ENCODE results near the gene SCNN1B. TPM values are rescaled to one million over a fixed set of nuclear protein-coding genes. Genes with fewer than 3 reads are reported as not detected.

The SCNN1B gene
- total and polyA plus RNA-seq, 2 donors (not counting 1 experiment from before 2014, with no cell fraction given) = not detected

DNA sequence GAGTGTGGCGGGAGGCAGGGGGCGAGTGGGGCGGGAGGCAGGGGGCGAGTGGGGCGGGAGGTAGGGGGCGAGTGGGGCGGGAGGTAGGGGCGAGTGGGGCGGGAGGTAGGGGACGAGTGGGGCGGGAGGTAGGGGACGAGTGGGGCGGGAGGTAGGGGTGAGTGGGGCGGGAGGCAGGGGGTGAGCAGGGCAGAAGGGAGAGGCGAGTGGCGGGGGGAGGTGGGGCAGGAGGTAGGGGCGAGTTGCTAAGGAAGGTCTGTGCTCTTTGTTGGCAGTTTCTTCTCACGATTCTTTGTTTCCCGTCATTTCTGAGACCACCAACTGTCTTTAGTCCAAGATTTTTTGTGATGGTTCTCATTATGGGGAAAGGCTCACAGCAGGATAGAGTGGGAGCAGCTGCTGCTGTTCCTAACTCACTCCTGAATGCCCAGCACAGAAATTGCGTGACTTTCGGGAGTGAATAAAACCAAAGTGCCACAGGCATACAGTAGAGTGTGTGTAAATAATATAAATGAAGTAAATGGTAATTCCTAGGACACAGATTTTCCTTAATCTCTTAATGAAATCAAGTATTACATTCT lies 106.2 kb downstream of the SCNN1B start:
- Histone ChIP-seq H3K9ac (ENCODE audit: insufficient read depth, low read length) (no peak overlapping the region), H3K4me1 (ENCODE audit: control insufficient read depth, extremely low read depth, insufficient read depth, low read length) (peaks cover 6% of the 10 kb centered on the region), H3K27me3 (ENCODE audit: control insufficient read depth, insufficient read depth, low read length) (no peaks in the 10 kb centered on the region), H3K79me2 (ENCODE audit: control insufficient read depth, insufficient read depth, low read length) (no peaks in the 10 kb centered on the region), H3K27ac (ENCODE audit: insufficient read depth, low read length) (no peak overlapping the region), H3K36me3 (ENCODE audit: control insufficient read depth, insufficient read depth, low read length) (peaks cover 7% of the 10 kb centered on the region), H3K9me3 (ENCODE audit: control insufficient read depth, insufficient read depth, low read depth, low read length) (no peaks in the 10 kb centered on the region), H4K20me1 (ENCODE audit: control insufficient read depth, extremely low read depth, insufficient read depth, low read length) (no peaks in the 10 kb centered on the region), H3K4me2 (ENCODE audit: extremely low read depth, insufficient read depth, low read length) (no peak overlapping the region), H3K4me3 (replicated peaks in 1 of 4; ENCODE audit: control extremely low read depth in 1 of 4, insufficient read depth in 1 of 4, low read depth in 3 of 4, low read length in 4 of 4) (no peak overlapping the region), H2AFZ (ENCODE audit: low read length) (no peak overlapping the region)
- no peak for TF ChIP-seq EZH2 (IDR thresholded peaks at IDR 0.05; ENCODE audit: low read length, missing control alignments)
- DNase-seq (ENCODE audit: low read depth in 2 of 2) = no peak

DNA sequence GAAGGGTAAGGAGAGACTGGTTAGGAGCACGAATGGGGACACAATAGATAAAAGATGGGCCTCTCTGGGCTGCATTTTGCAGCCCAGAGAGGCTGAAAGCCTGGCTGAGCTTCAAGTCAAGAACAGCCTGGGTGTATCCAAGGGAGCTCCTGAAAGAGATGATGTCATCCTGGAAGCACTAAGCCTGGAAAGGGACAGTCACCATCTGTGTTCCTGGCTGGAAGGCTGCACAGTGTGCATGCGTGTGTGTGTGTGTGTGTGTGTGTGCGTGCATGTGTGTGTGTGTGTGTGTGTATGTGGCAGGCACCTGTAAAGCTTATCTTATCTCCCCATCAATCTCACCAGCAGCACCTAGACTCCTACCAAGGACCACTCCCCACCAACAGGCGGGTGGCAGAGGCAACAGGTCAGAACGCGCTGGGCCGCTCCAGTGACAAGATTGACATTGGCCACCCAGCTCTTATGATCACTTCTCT lies 106.8 kb downstream of the SCNN1B start:
- Histone ChIP-seq H3K27ac (ENCODE audit: insufficient read depth, low read length) (no peak overlapping the region), H3K9me3 (ENCODE audit: control insufficient read depth, insufficient read depth, low read depth, low read length) (no peaks in the 10 kb centered on the region), H3K36me3 (ENCODE audit: control insufficient read depth, insufficient read depth, low read length) (peaks cover 11% of the 10 kb centered on the region), H2AFZ (ENCODE audit: low read length) (no peak overlapping the region), H3K79me2 (ENCODE audit: control insufficient read depth, insufficient read depth, low read length) (no peaks in the 10 kb centered on the region), H3K4me1 (ENCODE audit: control insufficient read depth, extremely low read depth, insufficient read depth, low read length) (peaks cover 6% of the 10 kb centered on the region), H3K9ac (ENCODE audit: insufficient read depth, low read length) (no peak overlapping the region), H3K27me3 (ENCODE audit: control insufficient read depth, insufficient read depth, low read length) (no peaks in the 10 kb centered on the region), H3K4me3 (replicated peaks in 1 of 4; ENCODE audit: control extremely low read depth in 1 of 4, insufficient read depth in 1 of 4, low read depth in 3 of 4, low read length in 4 of 4) (no peak overlapping the region), H4K20me1 (ENCODE audit: control insufficient read depth, extremely low read depth, insufficient read depth, low read length) (no peaks in the 10 kb centered on the region), H3K4me2 (ENCODE audit: extremely low read depth, insufficient read depth, low read length) (no peak overlapping the region)
- peak; percentile 74 to 76 for DNase-seq (ENCODE audit: low read depth in 2 of 2)
- TF ChIP-seq, protein P1, sequence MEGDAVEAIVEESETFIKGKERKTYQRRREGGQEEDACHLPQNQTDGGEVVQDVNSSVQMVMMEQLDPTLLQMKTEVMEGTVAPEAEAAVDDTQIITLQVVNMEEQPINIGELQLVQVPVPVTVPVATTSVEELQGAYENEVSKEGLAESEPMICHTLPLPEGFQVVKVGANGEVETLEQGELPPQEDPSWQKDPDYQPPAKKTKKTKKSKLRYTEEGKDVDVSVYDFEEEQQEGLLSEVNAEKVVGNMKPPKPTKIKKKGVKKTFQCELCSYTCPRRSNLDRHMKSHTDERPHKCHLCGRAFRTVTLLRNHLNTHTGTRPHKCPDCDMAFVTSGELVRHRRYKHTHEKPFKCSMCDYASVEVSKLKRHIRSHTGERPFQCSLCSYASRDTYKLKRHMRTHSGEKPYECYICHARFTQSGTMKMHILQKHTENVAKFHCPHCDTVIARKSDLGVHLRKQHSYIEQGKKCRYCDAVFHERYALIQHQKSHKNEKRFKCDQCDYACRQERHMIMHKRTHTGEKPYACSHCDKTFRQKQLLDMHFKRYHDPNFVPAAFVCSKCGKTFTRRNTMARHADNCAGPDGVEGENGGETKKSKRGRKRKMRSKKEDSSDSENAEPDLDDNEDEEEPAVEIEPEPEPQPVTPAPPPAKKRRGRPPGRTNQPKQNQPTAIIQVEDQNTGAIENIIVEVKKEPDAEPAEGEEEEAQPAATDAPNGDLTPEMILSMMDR (conservative IDR thresholded peaks at IDR 0.05 in 1 of 2, IDR thresholded peaks at IDR 0.05 in 1 of 2; ENCODE audit: low read depth in 1 of 2, low read length in 2 of 2) = no peak
- no peak for TF ChIP-seq EZH2 (IDR thresholded peaks at IDR 0.05; ENCODE audit: low read length, missing control alignments)

DNA sequence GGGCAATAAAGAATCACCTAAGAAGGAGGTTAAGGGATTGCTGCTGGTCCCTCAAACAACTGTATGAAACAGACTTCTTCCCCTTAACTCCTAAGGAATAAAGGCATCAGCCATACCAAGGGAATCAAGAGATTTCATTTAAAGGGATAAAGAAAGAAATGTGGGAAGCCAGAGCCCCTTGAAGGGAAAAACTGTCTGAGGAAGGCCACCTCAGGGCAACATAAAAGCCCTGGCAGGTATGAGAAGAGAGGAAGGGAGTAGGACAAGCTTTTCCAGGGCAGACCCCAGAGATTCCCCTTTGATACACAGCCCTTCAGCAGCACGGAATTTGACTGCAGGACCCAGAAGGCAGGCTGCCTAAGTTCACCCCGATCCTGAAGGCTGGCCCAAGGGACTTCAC lies 107.4 kb downstream of the SCNN1B start:
- H3K9ac ChIP-seq (ENCODE audit: insufficient read depth, low read length) = no peak overlapping the region
- TF ChIP-seq, protein P1 (conservative IDR thresholded peaks at IDR 0.05 in 1 of 2, IDR thresholded peaks at IDR 0.05 in 1 of 2; ENCODE audit: low read depth in 1 of 2, low read length in 2 of 2) = no peak
- no peak for TF ChIP-seq EZH2 (IDR thresholded peaks at IDR 0.05; ENCODE audit: low read length, missing control alignments)
- H2AFZ ChIP-seq (ENCODE audit: low read length) = no peak overlapping the region
- no peaks in the 10 kb centered on the region for H4K20me1 ChIP-seq (ENCODE audit: control insufficient read depth, extremely low read depth, insufficient read depth, low read length)
- H3K27me3 ChIP-seq (ENCODE audit: control insufficient read depth, insufficient read depth, low read length) = no peaks in the 10 kb centered on the region
- no peaks in the 10 kb centered on the region for H3K79me2 ChIP-seq (ENCODE audit: control insufficient read depth, insufficient read depth, low read length)
- no peak overlapping the region for H3K4me3 ChIP-seq (replicated peaks in 1 of 4; ENCODE audit: control extremely low read depth in 1 of 4, insufficient read depth in 1 of 4, low read depth in 3 of 4, low read length in 4 of 4)
- H3K36me3 ChIP-seq (ENCODE audit: control insufficient read depth, insufficient read depth, low read length) = peaks cover 11% of the 10 kb centered on the region
- H3K9me3 ChIP-seq (ENCODE audit: control insufficient read depth, insufficient read depth, low read depth, low read length) = no peaks in the 10 kb centered on the region
- peaks cover 4% of the 10 kb centered on the region for H3K4me1 ChIP-seq (ENCODE audit: control insufficient read depth, extremely low read depth, insufficient read depth, low read length)
- H3K27ac ChIP-seq (ENCODE audit: insufficient read depth, low read length) = no peak overlapping the region
- no peak for DNase-seq (ENCODE audit: low read depth in 2 of 2)
- H3K4me2 ChIP-seq (ENCODE audit: extremely low read depth, insufficient read depth, low read length) = no peak overlapping the region
